ELR (cell line): ENCODE measurements around the gene NDE1.
"Not testable (repeated sequence)": the region's sequence is repeated elsewhere in the genome, so short reads cannot be mapped to it uniquely, and the experiment has no call there.

Source experiments
- DNase-seq: peaks from one replicate; pipeline ENCODE4 v3.0.0-alpha.2; 2015; ENCODE audit warnings: low read depth

The NDE1 gene

GRCh38 chr16:15650698-15651171 is 690 bp downstream of the NDE1 start:
- peak; percentile 23 for DNase-seq

GRCh38 chr16:15652293-15653001 is 2.4 kb downstream of the NDE1 start:
- DNase-seq: no peak

GRCh38 chr16:15653227-15653626 is 3.2 kb downstream of the NDE1 start:
- peak; percentile 54 for DNase-seq

DNA sequence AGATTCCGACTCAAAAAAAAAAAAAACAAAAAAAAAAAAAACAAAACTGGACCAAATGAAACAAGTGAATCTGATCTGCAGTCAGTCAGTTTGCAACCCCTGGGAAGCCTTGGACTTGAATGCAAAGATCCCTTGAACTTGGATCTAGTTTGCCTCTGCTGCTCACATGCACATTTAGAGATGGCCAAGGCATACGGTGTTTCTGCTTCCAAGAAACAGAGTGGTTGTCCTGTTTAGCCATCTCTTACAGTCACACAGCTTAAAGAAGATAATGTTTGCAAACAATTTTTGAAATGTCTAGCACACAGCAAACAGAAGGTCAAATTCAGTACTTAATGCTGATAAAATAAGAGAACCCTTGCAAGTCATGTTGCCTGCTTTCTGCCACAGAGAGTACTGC is 4.5 kb downstream of the NDE1 start:
- DNase-seq: no peak

DNA sequence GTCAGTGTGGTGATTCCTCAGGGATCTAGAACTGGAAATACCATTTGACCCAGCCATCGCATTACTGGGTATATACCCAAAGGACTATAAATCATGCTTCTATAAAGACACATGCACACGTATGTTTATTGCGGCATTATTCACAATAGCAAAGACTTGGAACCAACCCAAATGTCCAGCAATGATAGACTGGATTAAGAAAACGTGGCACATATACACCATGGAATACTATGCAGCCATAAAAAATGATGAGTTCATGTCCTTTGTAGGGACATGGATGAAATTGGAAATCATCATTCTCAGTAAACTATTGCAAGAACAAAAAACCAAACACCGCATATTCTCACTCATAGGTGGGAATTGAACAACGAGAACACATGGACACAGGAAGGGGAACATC is 5.5 kb downstream of the NDE1 start:
- DNase-seq: not testable (repeated sequence)

- no peak for DNase-seq
These were observed 8.1 kb downstream of the NDE1 start for GRCh38 chr16:15658149-15658548.

DNA sequence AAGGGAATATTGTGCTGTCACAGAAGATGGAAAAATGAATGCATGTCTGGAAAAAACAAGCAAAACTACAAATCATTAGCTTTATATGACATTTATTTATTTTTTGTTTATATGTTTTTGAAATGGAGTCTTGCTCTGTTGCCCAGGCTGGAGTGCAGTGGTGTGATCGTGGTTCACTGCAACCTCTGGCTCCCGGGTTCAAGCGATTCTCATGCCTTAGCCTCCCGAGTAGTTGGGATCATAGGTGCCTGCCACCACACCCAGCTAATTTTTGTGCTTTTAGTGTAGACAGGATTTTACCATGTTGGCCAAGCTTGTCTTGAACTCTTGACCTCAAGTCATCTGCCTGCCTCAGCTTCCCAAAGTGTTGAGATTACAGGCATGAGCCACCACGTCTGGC is 8.5 kb downstream of the NDE1 start:
- no peak for DNase-seq

DNA sequence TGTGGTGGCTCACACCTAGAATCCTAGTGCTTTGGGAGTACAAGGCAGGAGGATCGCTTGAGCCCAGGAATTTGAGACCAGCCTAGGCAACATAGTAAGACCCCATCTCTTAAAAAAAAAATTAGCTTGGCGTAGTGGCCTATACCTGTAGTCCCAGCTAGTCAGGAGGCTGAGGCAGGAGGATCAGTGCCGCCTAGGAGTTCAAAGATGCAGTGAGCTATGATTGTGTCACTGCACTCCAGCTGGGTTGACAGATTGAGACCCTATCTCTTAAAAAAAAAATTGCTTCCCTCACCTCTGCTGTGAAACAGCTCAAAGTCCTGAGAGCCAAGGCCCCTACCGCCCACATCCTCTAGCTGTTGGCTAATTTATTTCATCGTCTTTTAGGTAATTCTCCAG is 10.2 kb downstream of the NDE1 start:
- DNase-seq: no peak

GRCh38 chr16:15665107-15665506 is 15.1 kb downstream of the NDE1 start:
- DNase-seq: no peak

GRCh38 chr16:15667091-15667742 is 17.2 kb downstream of the NDE1 start:
- DNase-seq: no peak

DNA sequence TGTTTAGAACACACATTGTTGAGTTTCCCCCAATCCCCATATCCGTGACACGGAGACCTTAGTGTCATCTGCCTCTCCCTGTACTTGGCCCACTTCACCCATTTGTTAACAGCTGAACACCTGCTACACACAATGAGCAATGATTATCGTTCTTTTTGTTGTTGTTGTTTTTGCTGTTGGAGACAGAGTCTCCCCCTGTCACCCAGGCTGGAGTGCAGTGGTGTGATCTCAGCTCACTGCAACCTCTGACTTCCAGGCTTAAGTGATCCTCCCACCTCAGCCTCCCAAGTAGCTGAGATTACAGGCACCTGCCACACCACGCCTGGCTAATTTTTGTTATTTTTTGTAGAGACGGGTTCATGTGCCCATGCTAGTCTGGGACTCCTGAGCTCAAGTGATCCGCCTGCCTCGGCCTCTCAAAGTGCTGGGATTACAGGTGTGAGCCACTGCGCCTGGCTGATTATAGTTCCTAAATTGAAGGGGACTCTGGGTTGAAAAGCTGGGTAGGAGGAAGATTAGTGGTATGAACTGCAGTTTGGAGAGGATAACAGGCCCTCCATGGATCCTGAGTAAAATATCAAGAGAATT is 21.6 kb downstream of the NDE1 start:
- no peak for DNase-seq

GRCh38 chr16:15672127-15672513 is 22.1 kb downstream of the NDE1 start:
- DNase-seq: not testable (repeated sequence)

- peak; percentile 94 for DNase-seq
These were observed 22.6 kb downstream of the NDE1 start for GRCh38 chr16:15672514-15673167.

- no peak for DNase-seq
These were observed 24.5 kb downstream of the NDE1 start for GRCh38 chr16:15674571-15674970.

GRCh38 chr16:15676506-15676905 is 26.5 kb downstream of the NDE1 start:
- no peak for DNase-seq

DNA sequence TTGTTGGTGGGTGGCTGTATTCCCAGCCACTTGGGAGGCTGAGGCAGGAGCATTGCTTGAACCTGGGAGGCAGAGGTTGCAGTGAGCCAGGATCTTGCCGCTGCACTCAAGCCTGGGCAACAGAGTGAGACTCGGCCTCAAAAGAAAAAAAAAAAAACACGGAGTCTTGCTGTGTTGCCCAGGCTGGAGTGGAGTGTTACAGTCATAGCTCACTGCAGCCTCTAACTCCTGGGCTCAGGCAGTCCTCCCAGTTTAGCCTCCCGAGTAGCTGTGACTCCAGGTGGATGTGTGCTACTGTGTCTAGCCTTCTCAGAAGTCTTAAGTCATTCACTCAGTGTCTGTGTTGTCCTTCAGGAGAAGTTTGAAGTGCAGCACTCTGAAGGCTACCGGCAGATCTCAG is 27.4 kb downstream of the NDE1 start:
- DNase-seq: no peak

GRCh38 chr16:15682105-15682570 is 32.1 kb downstream of the NDE1 start:
- DNase-seq: peak; percentile 85

- DNase-seq: no peak
These were observed 36.2 kb downstream of the NDE1 start for GRCh38 chr16:15686287-15686686.

DNA sequence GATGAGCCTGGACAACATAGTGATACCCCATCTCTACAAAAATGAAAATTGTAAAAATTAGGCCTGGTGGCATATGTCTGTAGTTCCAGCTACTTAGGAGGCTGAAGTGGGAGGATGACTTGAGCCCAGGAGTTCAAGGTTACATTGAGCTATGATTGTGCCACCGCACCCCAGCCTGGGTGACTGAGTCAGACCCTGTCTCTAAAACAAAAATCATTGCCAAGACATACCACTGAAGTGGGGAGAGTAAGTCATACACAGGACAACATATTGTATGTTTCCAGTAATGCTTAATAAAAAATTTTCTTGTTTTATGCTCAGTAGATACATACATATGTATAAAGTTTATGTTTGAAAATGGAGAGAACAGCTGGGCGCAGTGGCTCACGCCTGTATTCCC is 39.2 kb downstream of the NDE1 start:
- DNase-seq: peak; percentile 42

GRCh38 chr16:15690296-15690695 is 40.3 kb downstream of the NDE1 start:
- peak; percentile 27 for DNase-seq

DNA sequence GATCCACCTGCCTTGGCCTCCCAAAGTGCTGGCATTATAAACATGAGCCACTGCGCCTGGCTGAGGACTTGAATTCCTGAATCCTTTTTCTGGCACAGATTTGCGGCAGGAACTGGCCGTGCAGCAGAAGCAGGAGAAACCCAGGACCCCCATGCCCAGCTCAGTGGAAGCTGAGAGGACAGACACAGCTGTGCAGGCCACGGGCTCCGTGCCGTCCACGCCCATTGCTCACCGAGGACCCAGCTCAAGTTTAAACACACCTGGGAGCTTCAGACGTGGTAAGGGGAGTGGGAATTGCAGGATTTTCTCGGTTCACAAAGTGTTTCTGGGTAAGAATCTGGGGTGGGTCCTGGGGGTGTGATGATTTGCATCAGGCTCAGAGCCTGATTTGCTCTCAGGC is 41.0 kb downstream of the NDE1 start:
- DNase-seq: no peak

- DNase-seq: not testable (repeated sequence)
These were observed 42.5 kb downstream of the NDE1 start for GRCh38 chr16:15692508-15692907.

DNA sequence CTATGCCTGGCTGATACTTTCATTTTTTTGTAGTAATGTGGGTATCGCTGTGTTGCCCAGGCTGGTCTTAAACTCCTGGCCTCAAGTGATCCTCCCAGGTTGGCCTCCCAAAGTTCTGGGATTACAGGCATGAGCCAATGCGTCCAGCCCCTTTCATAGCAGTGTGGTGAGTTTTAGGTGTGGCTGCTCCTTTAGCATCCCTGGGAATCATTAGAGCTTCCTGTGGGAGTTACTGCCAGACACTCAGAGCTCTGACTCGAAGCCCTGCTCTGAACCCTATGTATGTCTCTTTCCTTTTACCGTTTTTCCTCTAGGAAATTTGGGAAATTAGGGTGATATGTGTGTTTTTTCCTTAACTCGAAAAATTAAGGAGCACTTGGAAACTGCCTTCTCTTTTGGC is 44.5 kb downstream of the NDE1 start:
- no peak for DNase-seq
